Raji (cell line): Measurements from ENCODE around the gene IL17RA.

Source experiments
- POLR2A ChIP-seq: IDR thresholded peaks from 2 replicates; pipeline ENCODE4 v1.6.1; 2011; ENCODE audit warnings: low read depth, low read length, control low read depth; ENCODE audit not compliant: insufficient read depth

Gene IL17RA

GRCh38 chr22:17155941-17156340, 71.1 kb downstream of the IL17RA start:
- no peak for TF ChIP-seq POLR2A

- TF ChIP-seq POLR2A: no peak
Observed at GRCh38 chr22:17157714-17158113, 72.9 kb downstream of the IL17RA start.

- no peak for TF ChIP-seq POLR2A
Observed at GRCh38 chr22:17158176-17158567, 73.4 kb downstream of the IL17RA start.

- TF ChIP-seq POLR2A: peak; percentile 60
Observed at GRCh38 chr22:17158568-17159503, 74.0 kb downstream of the IL17RA start, which contains the start of gene HDHD5. TSS of gene HDHD5 (minus strand) at chr22:17159277. CDS start at chr22:17159251, 26 bp downstream.

DNA sequence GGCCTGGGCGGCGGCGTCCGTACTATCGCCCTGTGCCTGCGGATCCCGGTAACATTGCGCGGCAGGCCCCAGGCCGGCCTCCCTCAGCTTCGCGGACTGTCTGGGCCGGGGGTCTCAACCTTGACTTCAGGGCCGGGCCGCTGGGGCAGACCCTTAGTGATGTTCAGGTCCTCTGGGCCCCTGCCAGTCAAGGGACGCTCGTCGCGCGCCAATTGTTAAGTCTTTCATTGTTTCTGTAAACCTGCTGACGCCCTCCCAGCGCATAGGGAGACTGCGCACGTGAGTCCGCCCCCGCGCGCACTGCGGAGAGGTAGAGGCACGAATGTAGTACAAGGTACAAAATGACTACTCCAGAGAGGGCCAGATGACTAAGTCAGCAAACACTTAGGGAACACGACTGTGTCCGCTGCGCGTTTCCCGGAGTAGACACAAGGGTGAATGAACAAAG, 74.7 kb downstream of the IL17RA start:
- no peak for TF ChIP-seq POLR2A

DNA sequence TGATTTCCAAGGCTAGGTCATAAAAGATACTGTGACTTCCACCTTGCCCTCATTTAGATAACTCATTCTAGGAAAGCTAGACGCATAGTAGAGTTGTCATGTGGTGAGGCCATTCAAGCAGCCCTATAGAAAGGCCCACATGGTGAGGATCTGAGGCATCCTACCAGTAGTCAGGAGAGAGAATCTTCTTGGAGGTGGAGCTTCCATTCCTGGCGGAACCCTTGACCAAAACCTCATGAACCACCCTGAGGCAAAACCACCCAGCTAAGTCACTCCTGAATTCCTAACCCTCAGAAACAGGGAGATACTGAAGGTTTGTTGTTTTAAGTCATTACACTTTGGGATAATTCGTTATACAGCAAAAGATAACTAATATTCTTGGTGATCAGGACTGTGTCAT, 77.2 kb downstream of the IL17RA start:
- no peak for TF ChIP-seq POLR2A

DNA sequence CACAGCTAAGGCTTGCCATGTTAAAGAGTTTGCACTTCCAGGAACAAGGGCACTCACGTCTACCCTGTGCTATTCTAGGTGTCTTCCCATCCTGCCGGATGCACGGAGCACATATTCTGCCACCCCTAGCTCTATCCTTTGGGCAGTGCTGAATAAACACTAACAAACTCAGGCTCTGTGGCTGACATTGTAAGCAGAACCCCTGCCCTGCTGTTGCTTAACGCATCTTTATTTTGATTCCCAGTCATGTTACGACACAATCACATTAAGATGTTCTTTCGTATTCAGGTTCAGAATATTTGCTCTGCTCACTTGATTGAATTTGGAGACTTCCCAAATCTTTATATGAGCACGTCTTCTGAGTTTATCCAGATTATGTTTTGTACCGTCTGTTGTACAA, 77.9 kb downstream of the IL17RA start:
- no peak for TF ChIP-seq POLR2A

GRCh38 chr22:17164392-17165024, 79.7 kb downstream of the IL17RA start:
- TF ChIP-seq POLR2A: no peak
